Measurements from ENCODE around the gene JAKMIP2. TPM values are rescaled to one million over a fixed set of nuclear protein-coding genes. Genes with fewer than 3 reads are reported as not detected.

The JAKMIP2 gene
- total and polyA plus RNA-seq, 2 donors (not counting 1 experiment from before 2014, with no cell fraction given) = 1.3 to 6.5 TPM

- H2AFZ ChIP-seq (ENCODE audit: low read length) = no peak overlapping the region
- no peak for DNase-seq (ENCODE audit: low read depth in 2 of 2)
- no peak for TF ChIP-seq CTCF (conservative IDR thresholded peaks at IDR 0.05 in 1 of 2, IDR thresholded peaks at IDR 0.05 in 1 of 2; ENCODE audit: low read depth in 1 of 2, low read length in 2 of 2)
- no peak for TF ChIP-seq EZH2 (IDR thresholded peaks at IDR 0.05; ENCODE audit: low read length, missing control alignments)
- no peaks in the 10 kb centered on the region for H3K79me2 ChIP-seq (ENCODE audit: control insufficient read depth, insufficient read depth, low read length)
- no peak overlapping the region for H3K27ac ChIP-seq (ENCODE audit: insufficient read depth, low read length)
- H3K36me3 ChIP-seq (ENCODE audit: control insufficient read depth, insufficient read depth, low read length) = no peaks in the 10 kb centered on the region
- H3K27me3 ChIP-seq (ENCODE audit: control insufficient read depth, insufficient read depth, low read length) = no peaks in the 10 kb centered on the region
- no peak overlapping the region for H3K4me3 ChIP-seq (replicated peaks in 1 of 4; ENCODE audit: control extremely low read depth in 1 of 4, insufficient read depth in 1 of 4, low read depth in 3 of 4, low read length in 4 of 4)
- H3K9ac ChIP-seq (ENCODE audit: insufficient read depth, low read length) = no peak overlapping the region
- H3K4me2 ChIP-seq (ENCODE audit: extremely low read depth, insufficient read depth, low read length) = no peak overlapping the region
- no peaks in the 10 kb centered on the region for H3K4me1 ChIP-seq (ENCODE audit: control insufficient read depth, extremely low read depth, insufficient read depth, low read length)
- no peaks in the 10 kb centered on the region for H3K9me3 ChIP-seq (ENCODE audit: control insufficient read depth, insufficient read depth, low read depth, low read length)
- no peaks in the 10 kb centered on the region for H4K20me1 ChIP-seq (ENCODE audit: control insufficient read depth, extremely low read depth, insufficient read depth, low read length)
Observed at GRCh38 chr5:147733075-147733474, 49.5 kb downstream of the JAKMIP2 start.

GRCh38 chr5:147732291-147732883, 50.1 kb downstream of the JAKMIP2 start:
- Histone ChIP-seq H3K4me1 (ENCODE audit: control insufficient read depth, extremely low read depth, insufficient read depth, low read length) (no peaks in the 10 kb centered on the region), H3K36me3 (ENCODE audit: control insufficient read depth, insufficient read depth, low read length) (no peaks in the 10 kb centered on the region), H3K9ac (ENCODE audit: insufficient read depth, low read length) (no peak overlapping the region), H3K27me3 (ENCODE audit: control insufficient read depth, insufficient read depth, low read length) (no peaks in the 10 kb centered on the region), H3K9me3 (ENCODE audit: control insufficient read depth, insufficient read depth, low read depth, low read length) (no peaks in the 10 kb centered on the region), H4K20me1 (ENCODE audit: control insufficient read depth, extremely low read depth, insufficient read depth, low read length) (no peaks in the 10 kb centered on the region), H3K4me2 (ENCODE audit: extremely low read depth, insufficient read depth, low read length) (no peak overlapping the region), H3K79me2 (ENCODE audit: control insufficient read depth, insufficient read depth, low read length) (no peaks in the 10 kb centered on the region), H3K4me3 (replicated peaks in 1 of 4; ENCODE audit: control extremely low read depth in 1 of 4, insufficient read depth in 1 of 4, low read depth in 3 of 4, low read length in 4 of 4) (no peak overlapping the region), H3K27ac (ENCODE audit: insufficient read depth, low read length) (no peak overlapping the region), H2AFZ (ENCODE audit: low read length) (no peak overlapping the region)
- TF ChIP-seq CTCF (conservative IDR thresholded peaks at IDR 0.05 in 1 of 2, IDR thresholded peaks at IDR 0.05 in 1 of 2; ENCODE audit: low read depth in 1 of 2, low read length in 2 of 2) = no peak
- TF ChIP-seq EZH2 (IDR thresholded peaks at IDR 0.05; ENCODE audit: low read length, missing control alignments) = no peak
- no peak for DNase-seq (ENCODE audit: low read depth in 2 of 2)

GRCh38 chr5:147731431-147732290, 50.9 kb downstream of the JAKMIP2 start:
- Histone ChIP-seq H3K27me3 (ENCODE audit: control insufficient read depth, insufficient read depth, low read length) (no peaks in the 10 kb centered on the region), H4K20me1 (ENCODE audit: control insufficient read depth, extremely low read depth, insufficient read depth, low read length) (no peaks in the 10 kb centered on the region), H3K27ac (ENCODE audit: insufficient read depth, low read length) (no peak overlapping the region), H3K4me2 (ENCODE audit: extremely low read depth, insufficient read depth, low read length) (no peak overlapping the region), H2AFZ (ENCODE audit: low read length) (no peak overlapping the region), H3K36me3 (ENCODE audit: control insufficient read depth, insufficient read depth, low read length) (no peaks in the 10 kb centered on the region), H3K79me2 (ENCODE audit: control insufficient read depth, insufficient read depth, low read length) (no peaks in the 10 kb centered on the region), H3K9me3 (ENCODE audit: control insufficient read depth, insufficient read depth, low read depth, low read length) (no peaks in the 10 kb centered on the region), H3K4me3 (replicated peaks in 1 of 4; ENCODE audit: control extremely low read depth in 1 of 4, insufficient read depth in 1 of 4, low read depth in 3 of 4, low read length in 4 of 4) (no peak overlapping the region), H3K4me1 (ENCODE audit: control insufficient read depth, extremely low read depth, insufficient read depth, low read length) (no peaks in the 10 kb centered on the region), H3K9ac (ENCODE audit: insufficient read depth, low read length) (no peak overlapping the region)
- DNase-seq (ENCODE audit: low read depth in 2 of 2) = no peak
- no peak for TF ChIP-seq CTCF (conservative IDR thresholded peaks at IDR 0.05 in 1 of 2, IDR thresholded peaks at IDR 0.05 in 1 of 2; ENCODE audit: low read depth in 1 of 2, low read length in 2 of 2)
- TF ChIP-seq EZH2 (IDR thresholded peaks at IDR 0.05; ENCODE audit: low read length, missing control alignments) = no peak
